BE2C (cell line): ENCODE data around the gene LRIF1.

ENCODE experiments used
- DNase-seq: peaks from one replicate; pipeline ENCODE4 v3.0.0-alpha.2; 2020
- H3K27me3 ChIP-seq: fragments of 250-450 bp; sonication (Bioruptor Pico); 2 replicates; pipeline ENCODE4 v1.5.1; 2020; ENCODE audit warnings: mild to moderate bottlenecking
- H3K36me3 ChIP-seq: fragments of 250-450 bp; sonication (Bioruptor Pico); 2 replicates; pipeline ENCODE4 v1.5.1; 2020; ENCODE audit warnings: mild to moderate bottlenecking
- H3K4me1 ChIP-seq: fragments of 250-450 bp; sonication (Bioruptor Pico); 2 replicates; pipeline ENCODE4 v1.5.1; 2020
- H3K4me3 ChIP-seq: 2 replicates; pipeline ENCODE4 v1.5.1; 2011; ENCODE audit warnings: low read depth, low read length
- H3K9me3 ChIP-seq: fragments of 250-450 bp; sonication (Bioruptor Pico); 2 replicates; pipeline ENCODE4 v1.5.1; 2020
- CTCF ChIP-seq: IDR thresholded peaks from 2 replicates; pipeline ENCODE4 v1.5.1; 2012; ENCODE audit warnings: mild to moderate bottlenecking, low read depth, low read length

The LRIF1 gene

GRCh38 chr1:110957798-110958197 lies 5.9 kb downstream of the LRIF1 start:
- Histone ChIP-seq H3K9me3 (no peaks in the 10 kb centered on the region; the same call in 1 of the 2 replicates), H3K4me1 (no peaks in the 10 kb centered on the region), H3K27me3 (no peaks in the 10 kb centered on the region), H3K36me3 (no peaks in the 10 kb centered on the region), H3K4me3 (no peak overlapping the region)
- no peak for TF ChIP-seq CTCF
- no peak for DNase-seq

- TF ChIP-seq CTCF: no peak
- H3K4me3 ChIP-seq: no peak overlapping the region
- H3K9me3 ChIP-seq: no peaks in the 10 kb centered on the region; the same call in 1 of the 2 replicates
- DNase-seq: no peak
- H3K36me3 ChIP-seq: no peaks in the 10 kb centered on the region
- no peaks in the 10 kb centered on the region for H3K27me3 ChIP-seq
- no peaks in the 10 kb centered on the region for H3K4me1 ChIP-seq
These were observed 7.1 kb downstream of the LRIF1 start for GRCh38 chr1:110956586-110956985.

DNA sequence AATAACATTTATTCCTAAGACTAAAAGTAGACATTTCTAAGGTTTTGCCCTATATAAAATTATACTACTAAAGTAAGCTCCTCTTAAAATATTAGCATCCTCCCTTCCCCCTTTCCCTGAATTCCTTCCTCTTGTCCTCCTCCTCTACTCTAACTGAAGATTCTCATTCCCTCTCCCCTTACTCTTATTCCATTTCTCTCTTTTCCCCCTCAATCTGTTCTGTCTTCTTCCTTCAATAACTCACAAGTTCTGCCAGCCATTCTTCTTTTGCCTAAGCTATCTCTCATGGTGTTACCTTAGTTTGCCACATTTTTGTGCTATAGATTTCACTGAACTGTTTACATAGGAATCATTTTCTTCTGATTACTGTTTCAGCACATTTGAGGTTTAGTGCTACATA lies 10.7 kb downstream of the LRIF1 start:
- Histone ChIP-seq H3K4me3 (no peak overlapping the region), H3K27me3 (no peaks in the 10 kb centered on the region), H3K9me3 (no peaks in the 10 kb centered on the region), H3K4me1 (no peaks in the 10 kb centered on the region), H3K36me3 (no peaks in the 10 kb centered on the region; the same call in 1 of the 2 replicates)
- DNase-seq: no peak
- TF ChIP-seq CTCF: no peak

DNA sequence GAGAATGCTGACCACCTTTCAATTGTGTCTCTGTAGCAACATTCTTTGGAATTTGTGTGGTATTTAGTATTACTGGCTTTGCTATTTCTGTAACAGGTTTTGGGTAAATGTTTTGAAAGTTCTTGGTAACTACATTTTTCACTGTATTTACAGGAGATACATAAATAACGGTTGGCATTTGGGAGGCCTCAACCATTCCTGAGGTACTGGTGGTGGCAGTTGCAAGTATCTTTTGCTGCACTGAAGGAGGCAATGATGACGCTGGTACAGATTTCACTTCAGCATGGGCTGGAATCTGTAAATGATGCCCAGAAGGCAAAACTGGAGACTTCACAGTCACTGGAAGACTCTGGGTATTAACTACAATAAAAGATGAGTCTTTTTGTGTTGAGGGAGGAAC lies 11.7 kb downstream of the LRIF1 start:
- no peaks in the 10 kb centered on the region for H3K4me1 ChIP-seq
- H3K9me3 ChIP-seq: no peaks in the 10 kb centered on the region
- DNase-seq: no peak
- no peak overlapping the region for H3K4me3 ChIP-seq
- TF ChIP-seq CTCF: no peak
- H3K36me3 ChIP-seq: no peaks in the 10 kb centered on the region; the same call in 1 of the 2 replicates
- H3K27me3 ChIP-seq: no peaks in the 10 kb centered on the region

GRCh38 chr1:110951161-110951560 lies 12.6 kb downstream of the LRIF1 start:
- Histone ChIP-seq H3K36me3 (no peaks in the 10 kb centered on the region; the same call in 1 of the 2 replicates), H3K4me1 (no peaks in the 10 kb centered on the region), H3K9me3 (no peaks in the 10 kb centered on the region), H3K27me3 (no peaks in the 10 kb centered on the region), H3K4me3 (no peak overlapping the region)
- DNase-seq: no peak
- TF ChIP-seq CTCF: no peak

DNA sequence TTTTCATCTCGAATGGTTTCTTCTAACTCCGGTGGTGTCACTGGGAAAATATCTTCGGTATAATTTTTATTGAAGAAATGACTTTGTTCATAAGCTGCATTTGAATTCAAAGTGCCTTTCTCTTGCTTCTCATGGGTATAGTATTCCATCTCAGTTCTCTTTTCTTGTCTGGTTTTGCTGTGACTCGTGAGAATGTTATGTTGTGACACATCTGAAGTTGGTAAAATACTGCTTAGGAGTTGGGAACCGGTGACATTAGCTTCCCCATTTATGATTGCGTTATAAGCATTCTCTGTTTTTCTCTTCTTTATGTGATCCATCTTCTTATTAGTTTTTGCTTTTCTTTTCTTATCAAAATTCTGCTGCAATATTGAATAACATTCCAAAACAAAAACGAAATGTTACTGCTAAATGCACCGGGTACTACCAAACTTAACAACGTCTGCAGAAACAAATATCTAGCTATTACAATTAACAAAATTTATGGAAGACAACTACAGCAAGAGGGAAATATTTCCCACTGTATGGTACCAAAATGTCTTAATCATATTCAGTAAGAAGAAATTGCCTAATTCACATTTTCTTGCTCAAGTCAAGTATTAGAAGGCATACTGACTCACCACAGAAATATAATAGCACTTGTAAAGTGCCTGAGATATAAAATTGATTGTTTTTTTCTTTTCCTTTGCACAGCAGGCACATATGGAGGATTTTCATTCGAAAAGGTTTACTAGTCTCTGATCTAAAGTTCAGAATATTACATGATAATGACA lies 15.5 kb downstream of the LRIF1 start:
- no peak for TF ChIP-seq CTCF
- DNase-seq: no peak
- Histone ChIP-seq H3K27me3 (no peaks in the 10 kb centered on the region), H3K4me1 (no peaks in the 10 kb centered on the region), H3K36me3 (no peaks in the 10 kb centered on the region; the same call in 1 of the 2 replicates), H3K4me3 (no peak overlapping the region), H3K9me3 (no peaks in the 10 kb centered on the region)
